Keratinocyte (primary cell): ENCODE results near the gene ZNF808. TPM values are rescaled to one million over a fixed set of nuclear protein-coding genes. Genes with fewer than 3 reads are reported as not detected.

Source experiments
- DNase-seq: peaks from one replicate; pipeline ENCODE4 v3.0.0-alpha.2; 2011; ENCODE audit warnings: low read depth, missing footprints, low spot score
- FAIRE-seq: peaks from 2 replicates; lab custom pipeline; 2011; peaks lifted over from hg19 to GRCh38; lab: Jason Lieb, UNC
- H2AFZ ChIP-seq: 2 replicates; pipeline ENCODE4 v1.6.0; 2012; ENCODE audit warnings: low read length, control low read depth, inconsistent platforms; ENCODE audit not compliant: control insufficient read depth
- H3K27ac ChIP-seq: 2 replicates; pipeline ENCODE4 v1.5.1; 2011; ENCODE audit warnings: low read length; ENCODE audit not compliant: control insufficient read depth, insufficient read depth
- H3K27me3 ChIP-seq: 3 replicates; pipeline ENCODE4 v1.6.0; 2011; ENCODE audit warnings: low read length; ENCODE audit not compliant: control insufficient read depth, insufficient read depth; ENCODE audit errors: extremely low read depth
- H3K36me3 ChIP-seq, 2 experiments: 2 replicates in 1 of 2; 3 replicates in 1 of 2; pipeline ENCODE4 v1.5.1; 2011; ENCODE audit warnings: low read length in 2 of 2, mild to moderate bottlenecking in 1 of 2; ENCODE audit not compliant: control insufficient read depth in 2 of 2, insufficient read depth in 2 of 2; ENCODE audit errors: extremely low read depth in 1 of 2
- H3K4me1 ChIP-seq: 3 replicates; pipeline ENCODE4 v1.5.1; 2011; ENCODE audit warnings: low read length; ENCODE audit not compliant: control insufficient read depth, insufficient read depth; ENCODE audit errors: extremely low read depth
- H3K4me2 ChIP-seq: 3 replicates; pipeline ENCODE4 v1.6.0; 2011; ENCODE audit warnings: low read depth, low read length; ENCODE audit not compliant: control insufficient read depth, insufficient read depth; ENCODE audit errors: extremely low read depth
- H3K4me3 ChIP-seq, 3 experiments: fragments of 200-600 bp in 1 of 3; sonication (generic) in 1 of 3; 2 replicates in 2 of 3; 3 replicates in 1 of 3; pipeline ENCODE4 v1.5.1; 2011 to 2016; ENCODE audit warnings: low read length in 3 of 3, mild to moderate bottlenecking in 3 of 3, control low read depth in 2 of 3, inconsistent platforms in 1 of 3, low read depth in 1 of 3, mixed read lengths in 1 of 3, mixed run types in 1 of 3, moderate library complexity in 1 of 3; ENCODE audit not compliant: control insufficient read depth in 2 of 3, insufficient read depth in 2 of 3; ENCODE audit errors: extremely low read depth in 1 of 3
- H3K79me2 ChIP-seq: 2 replicates; pipeline ENCODE4 v1.6.0; 2012; ENCODE audit warnings: low read length; ENCODE audit not compliant: control insufficient read depth, insufficient read depth
- H3K9ac ChIP-seq: 3 replicates; pipeline ENCODE4 v1.6.0; 2011; ENCODE audit warnings: low read length; ENCODE audit not compliant: control insufficient read depth, insufficient read depth; ENCODE audit errors: extremely low read depth
- H3K9me1 ChIP-seq: 3 replicates; pipeline ENCODE4 v1.6.0; 2011; ENCODE audit warnings: low read length; ENCODE audit not compliant: control insufficient read depth, insufficient read depth; ENCODE audit errors: extremely low read depth
- H3K9me3 ChIP-seq: 2 replicates; pipeline ENCODE4 v1.5.1; 2012; ENCODE audit warnings: low read depth, low read length; ENCODE audit not compliant: control insufficient read depth
- H4K20me1 ChIP-seq: 3 replicates; pipeline ENCODE4 v1.6.0; 2011; ENCODE audit warnings: low read length; ENCODE audit not compliant: control insufficient read depth, insufficient read depth; ENCODE audit errors: extremely low read depth
- EZH2 ChIP-seq: IDR thresholded peaks from one replicate; pipeline ENCODE4 v1.6.1; 2012; ENCODE audit warnings: inconsistent platforms, mild to moderate bottlenecking, low read length, moderate library complexity
- dilution Hi-C: fragments of 300-500 bp; cut with MboI; formaldehyde crosslinking; loops from one replicate; pipeline ENCODE4 v1.7.0; 2020; ENCODE audit warnings: low sequenced_read_pairs; ENCODE audit not compliant: extremely low pct_ligation_motif_present
- polyA plus RNA-seq, 5 experiments: library from polyadenylated mRNA; depleted of rRNA in 3 of 5; stranded (reverse) in 3 of 5; stranded (forward) in 1 of 5; unstranded in 1 of 5; fragments of >200 nt; gene quantifications; 1 replicate in 1 of 5; 2 replicates in 3 of 5; 3 replicates in 1 of 5; pipeline versions ENCODE4 v1.2.1 to v1.2.3, GENCODE V29; 2011 to 2012; ENCODE audit warnings: missing spikeins in 2 of 5, low read depth in 1 of 5, low replicate concordance in 1 of 5
- small RNA-seq, 3 experiments: library from RNA; depleted of rRNA; stranded (forward); fragments of <200 nt; gene quantifications; one replicate each; pipeline ENCODE3, GENCODE V24; 2012; ENCODE audit warnings: low read depth in 3 of 3, low replicate concordance in 1 of 3; ENCODE audit not compliant: insufficient read length in 3 of 3
- TF ChIP-seq, protein P1 (sequence below), 3 experiments: IDR thresholded peaks in 1 of 3; conservative IDR thresholded peaks in 1 of 3; optimal IDR thresholded peaks in 1 of 3; 2 replicates in 2 of 3; 3 replicates in 1 of 3; pipeline versions ENCODE3 to v1.5.1; 2011; ENCODE audit warnings: low read length in 3 of 3, mild to moderate bottlenecking in 3 of 3, moderate library complexity in 2 of 3, control low read depth in 1 of 3, inconsistent platforms in 1 of 3; ENCODE audit not compliant: insufficient read depth in 2 of 3; ENCODE audit errors: extremely low read depth in 1 of 3

Gene ZNF808
- polyA plus RNA-seq, 1 donor (not counting 4 experiments of a cell fraction or from before 2014, with no cell fraction given): 6.8 TPM

DNA sequence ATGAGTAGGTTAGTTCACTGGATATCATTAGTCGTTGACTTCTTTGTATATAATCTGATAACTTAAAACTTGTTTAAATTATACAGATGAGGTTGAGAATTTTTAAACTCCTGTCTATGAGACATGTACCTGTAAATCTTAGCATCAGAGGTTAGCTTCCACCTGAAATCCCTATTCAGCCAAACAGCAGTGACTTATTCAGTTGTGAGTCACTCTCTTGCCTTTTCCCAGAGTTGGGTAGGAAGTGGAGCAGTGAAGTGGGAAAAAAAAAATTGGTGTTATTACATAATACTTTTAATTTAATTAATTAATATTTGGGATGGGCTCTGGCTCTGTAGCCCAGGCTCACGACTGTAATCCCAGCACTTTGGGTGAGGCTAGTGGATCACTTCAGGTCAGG, 75.5 kb downstream of the ZNF808 start:
- no peak for TF ChIP-seq EZH2
- TF ChIP-seq, protein P1, sequence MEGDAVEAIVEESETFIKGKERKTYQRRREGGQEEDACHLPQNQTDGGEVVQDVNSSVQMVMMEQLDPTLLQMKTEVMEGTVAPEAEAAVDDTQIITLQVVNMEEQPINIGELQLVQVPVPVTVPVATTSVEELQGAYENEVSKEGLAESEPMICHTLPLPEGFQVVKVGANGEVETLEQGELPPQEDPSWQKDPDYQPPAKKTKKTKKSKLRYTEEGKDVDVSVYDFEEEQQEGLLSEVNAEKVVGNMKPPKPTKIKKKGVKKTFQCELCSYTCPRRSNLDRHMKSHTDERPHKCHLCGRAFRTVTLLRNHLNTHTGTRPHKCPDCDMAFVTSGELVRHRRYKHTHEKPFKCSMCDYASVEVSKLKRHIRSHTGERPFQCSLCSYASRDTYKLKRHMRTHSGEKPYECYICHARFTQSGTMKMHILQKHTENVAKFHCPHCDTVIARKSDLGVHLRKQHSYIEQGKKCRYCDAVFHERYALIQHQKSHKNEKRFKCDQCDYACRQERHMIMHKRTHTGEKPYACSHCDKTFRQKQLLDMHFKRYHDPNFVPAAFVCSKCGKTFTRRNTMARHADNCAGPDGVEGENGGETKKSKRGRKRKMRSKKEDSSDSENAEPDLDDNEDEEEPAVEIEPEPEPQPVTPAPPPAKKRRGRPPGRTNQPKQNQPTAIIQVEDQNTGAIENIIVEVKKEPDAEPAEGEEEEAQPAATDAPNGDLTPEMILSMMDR (optimal IDR thresholded peaks at IDR 0.05 in 1 of 3, IDR thresholded peaks at IDR 0.05 in 1 of 3, conservative IDR thresholded peaks at IDR 0.05 in 1 of 3; ENCODE audit: extremely low read depth in 1 of 3, insufficient read depth in 2 of 3, low read length in 3 of 3): no peak
- H3K9ac ChIP-seq: no peak overlapping the region
- H4K20me1 ChIP-seq: no peaks in the 10 kb centered on the region
- peaks cover 4% of the 10 kb centered on the region for H3K4me1 ChIP-seq
- DNase-seq (no peak), FAIRE-seq (no peak)
- peaks cover 2% of the 10 kb centered on the region for H3K79me2 ChIP-seq
- H2AFZ ChIP-seq: no peak overlapping the region
- H3K9me3 ChIP-seq: no peaks in the 10 kb centered on the region
- dilution Hi-C loops: no loop called here
- no peaks in the 10 kb centered on the region for H3K27me3 ChIP-seq
- no peak overlapping the region for H3K4me2 ChIP-seq
- H3K27ac ChIP-seq: no peak overlapping the region
- peaks cover 0 to 5% of the 10 kb centered on the region in 2 experiments for H3K36me3 ChIP-seq
- no peaks in the 10 kb centered on the region for H3K9me1 ChIP-seq
- no peak overlapping the region for H3K4me3 ChIP-seq

DNA sequence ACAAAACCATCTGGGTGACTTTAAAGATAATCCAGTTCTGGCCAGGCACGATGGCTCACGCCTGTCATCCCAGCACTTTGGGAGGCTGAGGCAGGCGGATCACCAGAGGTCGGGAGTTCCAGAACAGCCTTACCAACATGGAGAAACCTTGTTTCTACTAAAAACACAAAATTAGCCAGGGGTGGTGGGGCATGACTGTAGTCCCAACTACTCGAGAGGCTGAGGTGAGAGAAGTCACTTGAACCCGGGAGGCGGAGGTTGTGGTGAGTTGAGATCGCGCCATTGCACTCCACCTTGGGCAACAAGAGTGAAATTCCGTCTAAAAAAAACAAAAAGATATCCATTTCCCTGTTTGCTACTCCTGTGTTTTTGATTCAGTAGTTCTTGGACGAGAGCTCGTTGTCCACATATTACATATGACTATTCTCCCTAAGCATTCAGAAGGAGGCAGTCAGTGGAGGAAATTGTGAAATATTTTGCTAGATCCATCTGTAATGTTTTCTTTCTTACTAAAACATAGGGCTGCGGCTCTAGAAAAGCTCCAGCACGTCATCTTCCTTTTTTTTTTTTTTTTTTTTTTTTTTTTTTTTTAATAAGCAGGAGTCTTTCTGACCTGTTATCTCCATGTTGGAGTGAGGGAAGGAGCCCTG, 76.2 kb downstream of the ZNF808 start:
- Histone ChIP-seq H4K20me1 (no peaks in the 10 kb centered on the region), H3K79me2 (peaks cover 2% of the 10 kb centered on the region), H3K4me1 (peaks cover 4% of the 10 kb centered on the region), H3K27ac (no peak overlapping the region), H3K9ac (no peak overlapping the region), H3K9me3 (no peaks in the 10 kb centered on the region), H3K4me2 (no peak overlapping the region), H3K9me1 (no peaks in the 10 kb centered on the region), H3K36me3 (peaks cover 0 to 5% of the 10 kb centered on the region in 2 experiments), H3K4me3 (no peak overlapping the region), H2AFZ (no peak overlapping the region), H3K27me3 (no peaks in the 10 kb centered on the region)
- dilution Hi-C loops: no loop called here
- DNase-seq (no peak), FAIRE-seq (no peak)
- no peak for TF ChIP-seq EZH2
- TF ChIP-seq, protein P1 (optimal IDR thresholded peaks at IDR 0.05 in 1 of 3, IDR thresholded peaks at IDR 0.05 in 1 of 3, conservative IDR thresholded peaks at IDR 0.05 in 1 of 3; ENCODE audit: extremely low read depth in 1 of 3, insufficient read depth in 2 of 3, low read length in 3 of 3): no peak

Small RNAs within 50 kb of the gene (small RNA-seq; reads per million reads assigned to genes)
- 0 reads per million in 3 experiments for gene RPL39P34

Other genes with a start within 250 kb of the ZNF808 start
- 4.9 to 7.5 TPM (median 5.1 TPM) in 3 replicates for gene ZNF480, start 230.5 kb upstream of the ZNF808 start, polyA plus RNA-seq
- gene ZNF610, start 191.4 kb upstream of the ZNF808 start, polyA plus RNA-seq: 0.78 to 1.8 TPM (median 1.7 TPM) in 3 replicates
- 18.7 to 23.9 TPM (median 19.6 TPM) in 3 replicates for gene ZNF880, start 157.7 kb upstream of the ZNF808 start, polyA plus RNA-seq
- gene ZNF528, start 129.8 kb upstream of the ZNF808 start, polyA plus RNA-seq: 11.1 to 24.9 TPM (median 18.6 TPM) in 3 replicates
- 0.05 TPM in 1 of 3 replicates, not detected in the others for gene ZNF534, start 98.5 kb upstream of the ZNF808 start, polyA plus RNA-seq
- 0.44 to 1.1 TPM (median 0.79 TPM) in 3 replicates for gene ZNF578, start 74.1 kb upstream of the ZNF808 start, polyA plus RNA-seq
- 6.0 to 7.2 TPM (median 7.0 TPM) in 3 replicates for gene ZNF701, start 42.6 kb downstream of the ZNF808 start, polyA plus RNA-seq
- 18.3 to 67.3 TPM (median 47.3 TPM) in 3 replicates for gene ZNF83, start 110.7 kb downstream of the ZNF808 start, polyA plus RNA-seq
- 2.8 to 2.9 TPM (median 2.9 TPM) in 3 replicates for gene ZNF611, start 207.4 kb downstream of the ZNF808 start, polyA plus RNA-seq